NB4 (cell line): ENCODE results near the gene B3GALT5.

Source experiments
- POLR2A ChIP-seq: IDR thresholded peaks from 2 replicates; pipeline ENCODE4 v1.6.1; 2011; ENCODE audit warnings: mild to moderate bottlenecking; ENCODE audit not compliant: insufficient read length; ENCODE audit errors: extremely low read depth
- TF ChIP-seq, protein P1 (sequence below): IDR thresholded peaks from one replicate; pipeline ENCODE4 v1.5.1; 2012; ENCODE audit warnings: low read depth, low read length

DNA sequence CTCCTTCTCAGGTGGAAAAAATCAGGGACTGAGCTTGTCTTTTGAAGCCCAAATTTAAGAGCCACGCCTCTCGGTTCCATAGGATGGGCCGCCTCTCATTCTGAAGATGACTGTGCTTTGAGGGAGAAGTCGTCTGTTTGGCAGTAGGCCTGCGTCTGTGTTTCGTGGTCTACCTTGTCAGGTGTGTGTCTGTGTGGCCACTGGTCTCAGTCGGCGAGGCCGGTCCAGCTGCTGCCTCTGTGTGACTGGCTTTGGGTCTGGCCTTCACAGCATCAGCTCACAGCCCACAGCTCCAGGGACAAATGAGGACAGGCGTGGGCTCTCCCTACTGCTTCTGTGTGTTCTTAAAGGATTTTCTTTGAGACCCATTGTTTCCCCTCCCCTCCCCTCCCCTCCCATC is 50.3 kb downstream of the B3GALT5 start:
- TF ChIP-seq, protein P1, sequence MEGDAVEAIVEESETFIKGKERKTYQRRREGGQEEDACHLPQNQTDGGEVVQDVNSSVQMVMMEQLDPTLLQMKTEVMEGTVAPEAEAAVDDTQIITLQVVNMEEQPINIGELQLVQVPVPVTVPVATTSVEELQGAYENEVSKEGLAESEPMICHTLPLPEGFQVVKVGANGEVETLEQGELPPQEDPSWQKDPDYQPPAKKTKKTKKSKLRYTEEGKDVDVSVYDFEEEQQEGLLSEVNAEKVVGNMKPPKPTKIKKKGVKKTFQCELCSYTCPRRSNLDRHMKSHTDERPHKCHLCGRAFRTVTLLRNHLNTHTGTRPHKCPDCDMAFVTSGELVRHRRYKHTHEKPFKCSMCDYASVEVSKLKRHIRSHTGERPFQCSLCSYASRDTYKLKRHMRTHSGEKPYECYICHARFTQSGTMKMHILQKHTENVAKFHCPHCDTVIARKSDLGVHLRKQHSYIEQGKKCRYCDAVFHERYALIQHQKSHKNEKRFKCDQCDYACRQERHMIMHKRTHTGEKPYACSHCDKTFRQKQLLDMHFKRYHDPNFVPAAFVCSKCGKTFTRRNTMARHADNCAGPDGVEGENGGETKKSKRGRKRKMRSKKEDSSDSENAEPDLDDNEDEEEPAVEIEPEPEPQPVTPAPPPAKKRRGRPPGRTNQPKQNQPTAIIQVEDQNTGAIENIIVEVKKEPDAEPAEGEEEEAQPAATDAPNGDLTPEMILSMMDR: no peak
- no peak for TF ChIP-seq POLR2A
